HEK293 (cell line): ENCODE data around the gene ASIC3.
A peak's percentile ranks its signal among the peaks of the same experiment; 100 is the strongest.

Experiments used
- ATF2 ChIP-seq: fragments of 450-650 bp; formaldehyde crosslinking; IDR thresholded peaks from 2 replicates; pipeline ENCODE4 v1.5.1; 2016; ENCODE audit warnings: missing biosample characterization, missing genetic modification characterization, low read depth
- EGR2 ChIP-seq: fragments of 450-650 bp; formaldehyde crosslinking; IDR thresholded peaks from 2 replicates; pipeline ENCODE4 v1.5.1; 2016; ENCODE audit warnings: low read depth, missing biosample characterization, missing genetic modification characterization
- GLIS2 ChIP-seq: fragments of 450-650 bp; formaldehyde crosslinking; IDR thresholded peaks from 2 replicates; pipeline ENCODE4 v1.5.1; 2016; ENCODE audit warnings: missing biosample characterization, missing genetic modification characterization
- KLF10 ChIP-seq: fragments of 450-650 bp; IDR thresholded peaks from 2 replicates; pipeline ENCODE4 v1.5.1; 2018; ENCODE audit warnings: missing biosample characterization, mild to moderate bottlenecking, missing genetic modification characterization
- MZF1 ChIP-seq: fragments of 450-650 bp; formaldehyde crosslinking; IDR thresholded peaks from 2 replicates; pipeline ENCODE4 v1.5.1; 2017; ENCODE audit warnings: missing biosample characterization, missing genetic modification characterization, borderline replicate concordance
- OSR2 ChIP-seq: fragments of 450-650 bp; formaldehyde crosslinking; IDR thresholded peaks from 2 replicates; pipeline ENCODE4 v1.5.1; 2016; ENCODE audit warnings: missing biosample characterization, missing genetic modification characterization
- PBX3 ChIP-seq: sonication (generic); formaldehyde crosslinking; IDR thresholded peaks from 2 replicates; pipeline ENCODE4 v1.8.1; 2022; ENCODE audit warnings: mild to moderate bottlenecking, moderate library complexity, missing genetic modification reagents
- PRDM1 ChIP-seq: fragments of 450-650 bp; formaldehyde crosslinking; IDR thresholded peaks from 2 replicates; pipeline ENCODE4; 2016; ENCODE audit warnings: missing biosample characterization, missing genetic modification characterization
- RBAK ChIP-seq: fragments of 450-650 bp; formaldehyde crosslinking; IDR thresholded peaks from 2 replicates; pipeline ENCODE4 v1.5.1; 2016; ENCODE audit warnings: missing biosample characterization, missing genetic modification characterization
- WT1 ChIP-seq: fragments of 450-650 bp; formaldehyde crosslinking; IDR thresholded peaks from 2 replicates; pipeline ENCODE4 v1.5.1; 2016; ENCODE audit warnings: missing biosample characterization, missing genetic modification characterization
- YY2 ChIP-seq: fragments of 450-650 bp; formaldehyde crosslinking; IDR thresholded peaks from 2 replicates; pipeline ENCODE4 v1.5.1; 2016; ENCODE audit warnings: missing biosample characterization, missing genetic modification characterization
- ZBTB26 ChIP-seq: fragments of 450-650 bp; formaldehyde crosslinking; optimal IDR thresholded peaks from 2 replicates; pipeline ENCODE3; 2016; ENCODE audit warnings: missing biosample characterization, mild to moderate bottlenecking, missing genetic modification characterization
- ZFP41 ChIP-seq: fragments of 450-650 bp; formaldehyde crosslinking; IDR thresholded peaks from 2 replicates; pipeline ENCODE4 v1.5.1; 2016; ENCODE audit warnings: missing biosample characterization, missing genetic modification characterization, borderline replicate concordance
- ZNF214 ChIP-seq: fragments of 450-650 bp; formaldehyde crosslinking; IDR thresholded peaks from 2 replicates; pipeline ENCODE4 v1.5.1; 2017; ENCODE audit warnings: missing biosample characterization, mild to moderate bottlenecking, missing genetic modification characterization, borderline replicate concordance
- ZNF266 ChIP-seq: fragments of 450-650 bp; formaldehyde crosslinking; IDR thresholded peaks from 2 replicates; pipeline ENCODE4 v1.5.1; 2016; ENCODE audit warnings: missing biosample characterization, missing genetic modification characterization, low read depth
- ZNF302 ChIP-seq: fragments of 450-650 bp; formaldehyde crosslinking; IDR thresholded peaks from 2 replicates; pipeline ENCODE4 v1.5.1; 2016; ENCODE audit warnings: missing biosample characterization, missing genetic modification characterization, low read depth
- ZNF37A ChIP-seq: fragments of 450-650 bp; IDR thresholded peaks from 2 replicates; pipeline ENCODE4 v1.5.1; 2018; ENCODE audit warnings: missing biosample characterization, missing genetic modification characterization
- ZNF404 ChIP-seq: fragments of 450-650 bp; formaldehyde crosslinking; IDR thresholded peaks from 2 replicates; pipeline ENCODE4 v1.5.1; 2017; ENCODE audit warnings: missing biosample characterization, missing genetic modification characterization
- ZNF426 ChIP-seq: fragments of 450-650 bp; formaldehyde crosslinking; IDR thresholded peaks from 2 replicates; pipeline ENCODE4 v1.5.1; 2017; ENCODE audit warnings: missing biosample characterization, missing genetic modification characterization, mild to moderate bottlenecking, inconsistent platforms, moderate library complexity
- ZNF513 ChIP-seq: fragments of 450-650 bp; IDR thresholded peaks from 2 replicates; pipeline ENCODE4 v1.5.1; 2018; ENCODE audit warnings: missing biosample characterization, missing genetic modification characterization
- ZNF514 ChIP-seq: fragments of 450-650 bp; formaldehyde crosslinking; IDR thresholded peaks from 2 replicates; pipeline ENCODE4 v1.5.1; 2016; ENCODE audit warnings: missing biosample characterization, missing genetic modification characterization
- ZNF521 ChIP-seq: fragments of 450-650 bp; formaldehyde crosslinking; IDR thresholded peaks from 2 replicates; pipeline ENCODE4 v1.5.1; 2017; ENCODE audit warnings: missing biosample characterization, mild to moderate bottlenecking, missing genetic modification characterization
- ZNF548 ChIP-seq: fragments of 450-650 bp; formaldehyde crosslinking; IDR thresholded peaks from 2 replicates; pipeline ENCODE4 v1.5.1; 2016; ENCODE audit warnings: missing biosample characterization, missing genetic modification characterization
- ZNF670 ChIP-seq: fragments of 450-650 bp; formaldehyde crosslinking; IDR thresholded peaks from 2 replicates; pipeline ENCODE4 v1.5.1; 2016; ENCODE audit warnings: missing biosample characterization, missing genetic modification characterization, low read depth
- ZNF692 ChIP-seq: fragments of 450-650 bp; formaldehyde crosslinking; IDR thresholded peaks from 2 replicates; pipeline ENCODE4 v1.5.1; 2016; ENCODE audit warnings: missing biosample characterization, missing genetic modification characterization
- ZNF791 ChIP-seq: fragments of 450-650 bp; formaldehyde crosslinking; IDR thresholded peaks from 2 replicates; pipeline ENCODE4 v1.5.1; 2016; ENCODE audit warnings: missing biosample characterization, missing genetic modification characterization
- ZSCAN16 ChIP-seq: fragments of 450-650 bp; formaldehyde crosslinking; IDR thresholded peaks from 2 replicates; pipeline ENCODE4 v1.5.1; 2016; ENCODE audit warnings: missing biosample characterization, missing genetic modification characterization
- ZSCAN30 ChIP-seq: fragments of 450-650 bp; IDR thresholded peaks from 2 replicates; pipeline ENCODE4 v1.5.1; 2018; ENCODE audit warnings: missing biosample characterization, mild to moderate bottlenecking, missing genetic modification characterization, moderate library complexity
- TF ChIP-seq, protein P1 (sequence below): fragments of 450-650 bp; formaldehyde crosslinking; IDR thresholded peaks from 2 replicates; pipeline ENCODE4 v1.5.1; 2016; ENCODE audit warnings: missing biosample characterization, missing genetic modification characterization
- TF ChIP-seq, protein P2 (sequence below): fragments of 450-650 bp; formaldehyde crosslinking; IDR thresholded peaks from 2 replicates; pipeline ENCODE4 v1.5.1; 2016; ENCODE audit warnings: missing biosample characterization, missing genetic modification characterization

Gene ASIC3

GRCh38 chr7:151057989-151058780 is 9.9 kb downstream of the ASIC3 start (continued):
- no peak for TF ChIP-seq ZNF791 (tag by site-specific recombination)
- TF ChIP-seq ZNF692 (tag by site-specific recombination): no peak; the same call in 1 of the 2 replicates
- peak; percentile 75 for TF ChIP-seq ZBTB26 (tag by site-specific recombination)
- no peak for TF ChIP-seq ZNF521 (tag by site-specific recombination)
- TF ChIP-seq RBAK (tag by site-specific recombination): no peak
- no peak for TF ChIP-seq ZSCAN16
- no peak for TF ChIP-seq MZF1
- peak; percentile 51; the same call in 1 of the 2 replicates for TF ChIP-seq WT1
- no peak for TF ChIP-seq PBX3
- TF ChIP-seq, protein P1, sequence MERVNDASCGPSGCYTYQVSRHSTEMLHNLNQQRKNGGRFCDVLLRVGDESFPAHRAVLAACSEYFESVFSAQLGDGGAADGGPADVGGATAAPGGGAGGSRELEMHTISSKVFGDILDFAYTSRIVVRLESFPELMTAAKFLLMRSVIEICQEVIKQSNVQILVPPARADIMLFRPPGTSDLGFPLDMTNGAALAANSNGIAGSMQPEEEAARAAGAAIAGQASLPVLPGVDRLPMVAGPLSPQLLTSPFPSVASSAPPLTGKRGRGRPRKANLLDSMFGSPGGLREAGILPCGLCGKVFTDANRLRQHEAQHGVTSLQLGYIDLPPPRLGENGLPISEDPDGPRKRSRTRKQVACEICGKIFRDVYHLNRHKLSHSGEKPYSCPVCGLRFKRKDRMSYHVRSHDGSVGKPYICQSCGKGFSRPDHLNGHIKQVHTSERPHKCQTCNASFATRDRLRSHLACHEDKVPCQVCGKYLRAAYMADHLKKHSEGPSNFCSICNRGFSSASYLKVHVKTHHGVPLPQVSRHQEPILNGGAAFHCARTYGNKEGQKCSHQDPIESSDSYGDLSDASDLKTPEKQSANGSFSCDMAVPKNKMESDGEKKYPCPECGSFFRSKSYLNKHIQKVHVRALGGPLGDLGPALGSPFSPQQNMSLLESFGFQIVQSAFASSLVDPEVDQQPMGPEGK (tag by site-specific recombination): peak; percentile 82
- no peak for TF ChIP-seq ZNF670 (tag by site-specific recombination)
- TF ChIP-seq OSR2: no peak
- no peak for TF ChIP-seq ZNF514 (tag by site-specific recombination)
- no peak for TF ChIP-seq ZNF404 (tag by site-specific recombination)
- peak; percentile 82 for TF ChIP-seq GLIS2 (tag by site-specific recombination)
- no peak for TF ChIP-seq PRDM1 (tag by site-specific recombination)
- TF ChIP-seq ZSCAN30 (tag by site-specific recombination): no peak
- 0 out of 2 replicates have a peak, but pooled peaks have one; percentile 28 for TF ChIP-seq YY2
- no peak for TF ChIP-seq ZFP41 (tag by site-specific recombination)
- TF ChIP-seq ATF2 (tag by site-specific recombination): peak; percentile 80
- no peak; the same call in 1 of the 2 replicates for TF ChIP-seq KLF10
- no peak for TF ChIP-seq ZNF548 (tag by site-specific recombination)
- no peak for TF ChIP-seq ZNF214 (tag by site-specific recombination)
- 0 out of 2 replicates have a peak, but pooled peaks have one; percentile 4 for TF ChIP-seq EGR2 (tag by site-specific recombination)
- TF ChIP-seq ZNF513 (tag by site-specific recombination): no peak
- TF ChIP-seq ZNF266 (tag by site-specific recombination): no peak
- no peak for TF ChIP-seq ZNF302 (tag by site-specific recombination)
- TF ChIP-seq, protein P2, sequence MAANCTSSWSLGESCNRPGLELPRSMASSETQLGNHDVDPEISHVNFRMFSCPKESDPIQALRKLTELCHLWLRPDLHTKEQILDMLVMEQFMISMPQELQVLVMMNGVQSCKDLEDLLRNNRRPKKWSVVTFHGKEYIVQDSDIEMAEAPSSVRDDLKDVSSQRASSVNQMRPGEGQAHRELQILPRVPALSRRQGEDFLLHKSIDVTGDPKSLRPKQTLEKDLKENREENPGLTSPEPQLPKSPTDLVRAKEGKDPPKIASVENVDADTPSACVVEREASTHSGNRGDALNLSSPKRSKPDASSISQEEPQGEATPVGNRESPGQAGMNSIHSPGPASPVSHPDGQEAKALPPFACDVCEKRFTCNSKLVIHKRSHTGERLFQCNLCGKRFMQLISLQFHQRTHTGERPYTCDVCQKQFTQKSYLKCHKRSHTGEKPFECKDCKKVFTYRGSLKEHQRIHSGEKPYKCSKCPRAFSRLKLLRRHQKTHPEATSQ (tag by site-specific recombination): peak; percentile 63
- TF ChIP-seq ZNF37A (tag by site-specific recombination): no peak
- no peak for TF ChIP-seq ZNF426 (tag by site-specific recombination)
